M059J (cell line): ENCODE measurements around the gene RIOX2. TPM values are rescaled to one million over a fixed set of nuclear protein-coding genes. Genes with fewer than 3 reads are reported as not detected.
"Not testable (repeated sequence)": the region's sequence is repeated elsewhere in the genome, so short reads cannot be mapped to it uniquely, and the experiment has no call there.

Source experiments
- DNase-seq: peaks from one replicate; pipeline ENCODE4 v3.0.0-alpha.2; 2012; ENCODE audit warnings: low read depth
- total RNA-seq: library from RNA; depleted of rRNA; stranded (reverse); fragments of >200 nt; shearing (Covaris generic); gene quantifications from 2 replicates; pipeline ENCODE4 v1.2.3, GENCODE V29; 2014; rRNA removed

Gene RIOX2
- total RNA-seq: 22.0 and 23.8 TPM in 2 replicates

DNA sequence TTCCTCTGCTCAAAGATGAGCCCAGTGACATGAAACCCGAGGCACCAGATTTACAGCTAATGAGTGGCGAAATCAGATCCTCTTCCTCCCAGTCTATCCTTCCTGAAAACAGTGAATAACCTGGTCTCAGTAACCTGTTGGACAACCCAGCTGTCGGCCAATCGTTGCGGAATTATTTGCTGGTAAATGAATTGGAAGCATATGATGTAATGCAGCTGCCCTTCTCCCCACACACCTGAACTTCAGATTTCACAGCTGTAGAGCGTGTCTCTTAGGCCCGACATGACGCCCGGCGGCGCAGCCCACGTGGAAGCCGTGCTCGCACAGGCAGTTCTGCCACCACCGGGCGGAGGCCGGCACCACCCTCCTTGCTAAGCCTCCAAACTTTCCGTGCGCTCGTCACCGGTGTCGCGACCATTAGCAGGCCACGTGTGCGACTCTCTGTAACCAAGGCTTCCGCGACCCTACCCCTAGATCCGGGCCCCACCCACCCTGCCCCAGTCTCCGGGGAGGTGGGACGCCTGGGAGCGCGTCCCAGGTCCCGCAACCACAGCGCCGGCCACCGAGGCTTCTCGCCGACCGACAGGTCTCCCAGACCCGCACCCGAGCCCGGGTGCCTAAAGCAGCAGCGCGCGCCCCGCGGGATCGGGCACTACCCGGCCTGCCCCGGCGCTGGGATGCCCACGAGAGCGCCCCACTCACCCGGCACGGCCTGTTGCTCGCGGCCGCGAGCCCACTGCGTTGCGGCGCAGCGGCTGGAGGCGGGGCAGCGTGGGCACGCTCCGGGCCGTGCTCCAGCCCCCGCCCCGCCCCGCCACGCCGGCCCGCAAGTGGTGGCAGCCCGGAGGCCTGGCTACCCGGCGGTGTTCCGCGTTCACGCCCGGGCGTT lies at the start of gene RIOX2:
Gene RIOX2, minus strand, starts transcription at position 753 of the 889 bp plus-strand sequence. CDS start 4,838 bp downstream, outside the sequence.
- peak; percentile 73 for DNase-seq

DNA sequence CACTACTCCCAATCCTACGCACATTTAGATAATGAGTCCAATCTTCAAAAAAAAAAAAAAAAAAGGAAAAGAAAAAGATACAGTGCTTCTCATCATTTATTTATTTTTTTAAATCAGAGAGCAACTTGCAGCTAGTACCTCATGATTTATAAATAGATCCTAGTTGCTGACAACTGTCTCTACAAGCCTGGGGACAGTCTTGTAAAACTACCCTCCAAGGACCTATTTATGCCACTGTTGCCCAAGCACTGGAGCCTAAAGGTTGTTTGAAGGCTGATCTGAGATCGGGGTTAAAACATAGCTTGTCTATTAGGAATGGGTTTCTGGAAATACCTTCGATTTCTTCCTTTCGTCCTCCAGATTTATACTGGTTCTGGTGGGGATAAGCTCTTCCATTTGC lies 48.2 kb upstream of the RIOX2 start:
- DNase-seq: no peak

DNA sequence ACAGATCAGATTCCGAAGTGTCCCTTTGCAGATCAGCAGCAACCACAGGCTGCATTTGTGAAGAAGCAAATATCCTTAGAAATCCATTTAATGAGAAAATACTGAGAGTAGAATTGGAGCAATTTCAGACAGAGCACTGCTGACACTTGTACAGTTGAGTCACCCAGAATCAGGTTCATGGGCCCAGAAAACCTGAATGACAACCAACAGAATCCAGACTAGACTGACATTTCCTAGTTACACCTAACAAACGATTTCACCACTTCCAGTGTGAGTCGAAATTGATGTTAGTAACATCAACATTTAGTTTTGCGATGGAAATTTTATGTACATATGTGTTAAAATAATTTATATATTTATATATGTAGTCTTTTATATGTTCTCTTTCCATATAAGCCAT lies 46.1 kb upstream of the RIOX2 start:
- DNase-seq: no peak

DNA sequence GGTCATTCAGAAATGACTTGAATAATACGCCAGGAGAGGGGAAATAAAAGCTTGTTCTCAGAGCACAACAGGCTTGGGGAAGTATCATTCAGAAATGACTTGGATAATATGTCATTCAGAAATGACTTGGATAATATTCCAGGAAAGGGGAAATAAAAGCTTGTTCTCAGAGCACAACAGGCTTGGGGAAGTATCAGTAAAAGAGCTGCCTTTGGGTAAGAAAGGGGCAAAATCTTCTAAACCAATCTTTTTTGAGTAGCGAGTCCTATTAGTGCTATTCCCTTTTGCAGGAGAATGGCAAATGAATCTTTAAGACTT lies 42.0 kb upstream of the RIOX2 start:
- no peak for DNase-seq

DNA sequence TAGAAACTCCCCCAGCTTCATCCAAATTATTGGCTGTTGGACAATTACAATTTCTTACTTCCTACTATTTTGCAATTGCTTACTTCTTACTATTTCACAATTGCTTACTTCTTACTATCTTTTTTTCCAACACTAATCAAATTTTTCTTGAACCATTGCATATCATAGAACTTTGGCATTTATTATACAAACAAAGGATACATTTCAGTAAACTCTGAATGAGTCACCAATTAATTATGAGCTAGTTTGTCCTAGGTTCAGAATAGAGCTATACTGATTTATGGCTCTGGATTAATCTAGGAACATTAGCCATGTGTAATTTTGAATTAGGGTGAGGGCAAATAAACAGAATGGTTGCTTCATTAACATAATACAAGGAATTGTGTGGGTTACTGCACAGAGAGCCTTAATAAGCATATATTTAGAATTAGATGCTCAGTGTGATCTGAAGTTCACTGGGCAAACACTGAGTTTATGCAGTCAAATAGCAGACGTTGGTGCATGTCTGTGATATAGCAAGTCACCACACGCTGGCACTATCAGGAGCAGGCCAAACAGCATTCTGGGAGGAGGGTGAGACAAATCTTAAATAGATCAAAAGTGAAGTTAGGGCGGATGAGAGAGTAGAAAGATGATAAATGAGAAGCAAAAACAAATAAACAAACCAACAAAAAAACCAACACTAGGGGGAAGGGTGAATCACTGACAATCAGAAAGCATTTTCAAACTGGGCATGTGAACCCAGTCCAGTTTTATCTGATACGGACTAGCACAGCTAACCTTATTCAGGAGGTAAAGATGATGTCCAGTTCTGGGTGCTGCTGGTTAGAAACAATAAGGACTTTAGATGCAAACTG lies 41.4 kb upstream of the RIOX2 start:
- DNase-seq: peak; percentile 71

DNA sequence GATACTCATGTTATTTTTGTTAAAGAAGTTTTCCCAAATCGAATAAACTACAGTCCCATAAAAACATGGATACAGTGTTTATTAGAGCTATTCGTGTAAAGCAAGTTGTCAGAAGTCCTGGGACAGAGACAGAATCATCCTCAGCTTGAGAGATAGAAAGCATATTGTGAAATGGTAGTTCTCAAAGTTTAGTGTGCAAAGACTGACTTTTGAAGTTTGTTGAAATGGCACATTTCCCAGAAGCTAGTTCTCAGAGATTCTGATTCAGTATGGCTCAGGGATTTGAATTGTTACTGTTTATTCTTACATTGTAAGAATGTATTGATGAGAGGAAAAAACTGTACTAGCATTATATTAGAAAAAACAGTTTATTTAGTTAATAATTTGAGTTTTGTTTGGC lies 40.7 kb upstream of the RIOX2 start:
- peak; percentile 54 for DNase-seq

DNA sequence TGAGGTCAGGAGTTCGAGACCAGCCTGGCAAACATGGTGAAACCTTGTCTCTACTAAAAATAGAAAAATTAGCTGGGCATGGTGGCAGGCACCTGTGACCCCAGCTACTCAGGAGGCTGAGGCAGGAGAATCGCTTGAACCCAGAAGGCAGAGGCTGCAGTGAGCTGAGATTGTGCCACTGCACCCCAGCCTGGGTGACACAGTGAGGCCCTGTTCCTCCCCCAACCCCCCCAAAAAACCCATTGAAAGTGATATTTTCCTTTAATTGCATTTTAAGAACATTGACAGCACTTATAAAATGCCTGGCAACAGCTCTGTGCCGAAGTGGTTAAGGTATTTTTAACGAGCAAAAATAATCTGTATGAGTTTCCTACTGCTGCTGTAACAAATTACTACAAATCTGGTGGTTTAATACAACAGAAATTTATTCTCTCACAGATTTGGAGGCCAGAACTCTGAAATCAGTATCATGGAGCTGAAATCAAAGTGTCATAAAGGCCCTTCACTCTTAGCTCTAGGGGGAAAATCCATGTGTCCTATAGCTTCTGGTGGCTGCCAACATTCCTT lies 38.7 kb upstream of the RIOX2 start:
- not testable (repeated sequence) for DNase-seq

DNA sequence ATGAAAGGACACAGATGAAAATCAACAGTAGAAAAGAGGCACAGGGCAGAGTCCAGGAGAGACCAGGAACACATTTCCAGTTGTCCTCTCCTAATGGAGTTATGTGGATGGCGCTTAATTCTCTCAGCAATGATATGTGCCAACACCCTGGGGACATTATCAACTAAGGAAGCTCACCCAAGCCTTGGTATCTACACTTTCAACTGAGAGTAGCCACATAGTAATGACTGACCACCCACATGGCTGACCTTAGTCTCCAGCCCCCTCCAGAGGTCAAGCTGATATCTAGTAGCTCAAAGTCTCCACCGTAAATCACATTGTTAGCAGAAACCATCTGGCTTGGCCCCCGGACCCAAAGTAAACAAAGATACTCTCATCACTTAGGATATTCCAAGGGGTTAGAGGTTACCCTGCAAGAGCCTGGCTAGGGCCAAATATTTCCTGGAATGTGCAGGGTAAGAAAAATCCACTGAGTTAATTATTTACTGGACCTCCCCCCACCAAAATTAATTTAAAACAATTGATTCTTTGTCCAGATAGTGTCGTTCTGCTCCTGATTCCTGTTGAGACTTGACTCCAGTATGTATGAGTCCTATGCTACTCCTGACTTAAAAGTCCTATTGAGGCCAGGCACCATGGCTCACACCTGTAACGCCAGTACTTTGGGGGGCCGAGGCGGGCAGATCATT lies 38.1 kb upstream of the RIOX2 start:
- DNase-seq: peak; percentile 15

DNA sequence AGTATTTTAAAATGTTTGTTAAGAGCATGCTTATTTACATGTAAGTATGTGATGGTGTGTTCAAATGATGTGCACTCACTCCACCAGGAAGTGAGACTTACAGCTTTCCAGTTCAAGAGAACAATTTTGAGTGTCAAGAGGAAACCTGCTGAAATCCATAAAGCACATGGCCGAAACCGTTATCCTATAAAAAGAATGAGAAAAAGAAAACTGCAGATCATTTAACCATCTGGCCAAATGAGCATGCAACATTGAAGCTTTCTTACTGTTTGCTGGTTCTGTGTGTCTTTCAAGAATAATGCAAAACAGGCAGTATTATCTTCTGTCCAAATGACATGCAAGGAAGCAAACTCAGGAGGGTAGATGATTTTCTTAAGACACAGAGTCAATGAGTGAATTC lies 36.6 kb upstream of the RIOX2 start:
- DNase-seq: no peak

DNA sequence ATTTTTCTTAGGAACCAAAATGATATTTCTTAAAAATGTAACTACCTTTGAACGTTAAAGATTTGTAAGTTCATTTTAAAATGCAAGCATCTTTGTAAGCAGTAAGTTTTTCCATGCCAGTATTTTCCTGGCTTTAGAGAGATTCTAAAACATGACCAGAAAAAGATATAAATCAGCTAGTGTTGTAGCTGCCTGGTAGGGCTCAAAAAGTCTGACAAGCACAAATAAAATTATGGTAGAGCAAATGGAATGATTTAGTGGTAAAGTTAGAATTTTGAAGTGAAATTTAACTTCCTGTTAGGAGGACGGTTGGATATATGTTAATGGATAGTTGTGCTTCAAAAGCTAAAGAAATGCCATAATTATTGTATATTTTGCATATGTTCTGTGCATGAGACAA lies 33.2 kb upstream of the RIOX2 start:
- no peak for DNase-seq

DNA sequence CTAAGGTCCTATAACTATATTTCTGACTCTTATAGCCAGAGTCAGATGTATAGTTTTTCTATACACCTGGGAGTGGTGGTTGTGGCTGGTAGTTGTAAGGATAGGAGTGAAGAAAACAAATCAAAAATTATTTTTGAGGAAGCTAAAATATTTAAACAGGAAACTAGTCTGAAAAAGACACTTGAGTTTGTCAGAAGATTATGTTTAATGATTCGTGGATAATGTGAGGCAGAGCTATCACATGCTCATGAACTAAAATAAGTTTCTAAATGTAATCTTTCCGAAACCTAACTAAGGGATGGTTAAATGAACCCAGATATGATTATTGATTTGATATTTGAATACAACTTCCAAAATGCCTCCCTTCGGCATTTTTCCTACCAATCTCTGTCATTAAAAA lies 32.5 kb upstream of the RIOX2 start:
- DNase-seq: no peak

DNA sequence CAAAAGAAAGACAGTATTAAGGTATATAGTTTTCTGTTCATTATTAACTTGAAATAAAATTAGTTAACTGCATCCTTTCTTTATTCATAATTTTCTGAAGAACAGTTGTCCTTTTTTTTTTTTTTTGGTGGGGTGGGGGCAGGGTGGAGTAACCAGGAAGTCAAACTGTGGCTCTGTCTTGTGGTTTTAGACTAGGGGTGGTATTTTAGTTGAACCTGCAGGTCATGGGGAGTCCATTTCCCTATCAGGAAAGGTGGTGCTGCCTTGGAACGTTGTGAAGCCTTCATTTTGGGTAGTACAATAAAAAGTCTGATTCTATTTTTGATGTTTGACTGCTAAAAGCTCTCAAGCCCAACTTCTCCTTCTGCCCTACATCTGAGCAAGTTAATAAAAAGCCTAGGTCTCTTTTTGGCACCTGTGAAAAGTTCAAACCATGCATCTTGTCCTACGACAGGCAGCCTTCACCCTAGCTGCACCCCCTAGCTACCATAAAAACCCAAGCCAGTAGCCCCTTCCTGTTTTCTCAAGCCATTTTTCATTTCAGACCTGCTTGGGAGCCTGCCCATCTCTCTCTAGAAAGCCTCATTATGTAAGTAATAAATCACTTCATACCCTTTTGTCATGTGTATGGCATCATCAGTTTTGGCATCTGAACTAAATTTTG lies 31.2 kb upstream of the RIOX2 start:
- DNase-seq: no peak

DNA sequence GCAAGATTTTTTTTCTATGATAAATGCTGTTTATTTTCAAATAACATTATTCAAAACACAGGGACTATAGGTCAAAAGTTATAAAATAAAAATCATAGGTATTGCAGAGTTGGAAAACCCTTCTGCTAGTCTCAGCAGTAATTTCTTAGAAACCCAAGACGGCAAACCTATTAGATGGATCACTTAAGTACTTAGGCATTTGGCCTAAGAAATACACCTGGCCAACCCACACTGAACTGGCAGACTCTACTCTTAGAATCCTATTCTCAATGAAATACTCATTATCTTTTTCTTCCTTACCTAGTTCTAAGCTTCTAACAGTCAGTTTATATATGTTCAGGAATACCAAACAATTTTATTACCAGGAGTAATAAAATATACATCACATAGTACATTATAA lies 30.5 kb upstream of the RIOX2 start:
- no peak for DNase-seq

DNA sequence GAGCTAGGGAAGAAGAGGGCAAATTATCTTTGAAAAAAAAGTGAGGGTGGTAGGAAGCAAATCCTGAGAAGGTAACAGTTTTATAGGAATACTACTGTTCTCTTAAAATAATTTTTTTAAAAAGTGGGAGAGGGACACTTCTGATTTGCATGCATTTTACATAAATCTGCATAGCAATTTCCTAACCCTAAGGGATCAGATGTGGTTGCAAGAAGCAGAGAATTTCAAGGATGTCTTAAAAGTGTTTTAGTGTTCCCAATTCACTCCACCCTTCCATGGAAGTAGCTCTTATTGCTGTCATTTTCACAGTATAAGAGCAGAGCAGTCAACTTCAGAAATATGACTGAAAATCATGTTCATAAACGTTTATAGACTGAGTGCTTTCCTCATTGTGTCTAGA lies 27.8 kb upstream of the RIOX2 start:
- no peak for DNase-seq

DNA sequence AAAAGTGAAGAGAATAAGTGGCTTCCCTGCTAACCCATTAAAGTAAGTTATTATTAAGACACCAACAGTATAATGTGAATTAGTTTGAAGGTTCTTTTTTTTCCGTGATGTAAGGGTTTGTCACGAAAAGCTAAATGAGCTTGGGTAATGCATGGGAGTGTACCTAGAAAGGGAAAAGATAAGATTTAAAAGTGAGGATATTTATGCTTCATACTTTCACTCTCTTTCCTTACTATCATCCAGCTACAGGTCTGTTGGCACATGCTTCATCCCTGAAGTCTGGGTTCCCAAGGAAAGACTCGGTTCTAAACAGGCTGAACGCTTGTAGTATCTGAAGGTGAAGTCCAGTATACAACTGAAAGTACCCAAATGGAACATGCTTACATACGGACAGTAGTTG lies 26.9 kb upstream of the RIOX2 start:
- no peak for DNase-seq

DNA sequence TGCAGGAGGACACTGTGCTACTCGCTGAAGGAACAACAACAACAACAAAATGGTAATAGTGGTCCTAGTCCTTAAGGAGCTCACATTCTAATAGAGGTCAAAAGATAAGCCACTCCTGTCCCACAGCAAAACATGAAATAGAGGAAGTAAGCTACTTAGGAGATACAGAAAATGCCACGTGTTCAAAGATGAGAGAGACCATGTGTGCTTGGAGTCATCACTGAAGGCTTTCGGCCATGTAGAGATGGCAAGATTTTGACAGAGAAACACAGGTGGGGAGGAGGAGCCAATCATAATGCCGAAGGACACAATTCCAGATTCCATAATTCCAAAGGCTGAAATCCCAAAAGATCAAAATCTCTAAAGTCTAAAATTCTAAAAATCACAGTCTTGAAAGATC lies 24.8 kb upstream of the RIOX2 start:
- DNase-seq: no peak

DNA sequence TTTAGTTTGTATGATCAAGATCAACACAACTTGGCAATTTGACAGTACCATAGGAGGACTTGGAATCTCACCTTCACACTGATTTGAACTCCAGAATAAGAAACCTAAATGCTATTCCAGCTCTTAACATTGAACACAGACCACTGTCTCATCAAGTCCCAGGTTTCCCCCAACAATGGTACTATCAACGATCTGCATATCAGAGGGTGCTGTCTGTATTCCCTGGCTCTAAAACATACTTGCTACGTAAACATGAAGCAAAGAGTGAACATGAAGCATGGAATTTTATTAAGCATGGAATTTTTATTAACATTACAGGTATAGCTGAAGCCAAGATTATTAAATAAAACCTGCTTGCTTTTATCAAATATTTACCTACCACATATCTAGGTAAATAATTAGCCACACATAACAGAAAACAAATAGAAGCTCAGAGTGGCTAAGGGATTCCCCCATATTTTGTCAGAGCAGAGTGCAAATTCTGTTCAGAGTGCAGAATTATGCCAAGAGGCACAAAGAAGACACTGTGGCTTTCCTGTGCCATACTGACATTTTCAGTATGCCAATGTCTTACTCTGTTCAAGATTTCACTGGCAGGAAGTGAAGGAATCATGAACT lies 22.2 kb upstream of the RIOX2 start:
- no peak for DNase-seq

DNA sequence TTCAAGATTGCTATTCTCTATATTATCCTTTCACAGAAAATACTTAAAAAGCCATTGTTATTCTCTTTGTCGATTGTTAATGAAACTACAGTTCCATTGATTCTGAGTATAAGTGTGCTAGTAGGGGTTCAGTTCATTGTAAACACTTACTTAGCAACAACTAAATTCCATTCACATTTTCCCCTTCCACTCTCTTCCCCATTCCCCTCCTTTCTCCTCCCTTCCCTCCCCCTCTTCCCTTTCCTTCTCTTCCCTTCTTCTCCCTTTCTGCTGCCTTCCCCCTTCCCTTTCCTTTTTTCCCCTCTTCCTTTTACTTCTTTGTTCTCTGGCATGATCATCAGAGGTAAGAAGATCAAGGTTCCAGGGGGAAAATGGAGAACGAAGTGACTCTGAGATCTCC lies 21.3 kb upstream of the RIOX2 start:
- DNase-seq: no peak

DNA sequence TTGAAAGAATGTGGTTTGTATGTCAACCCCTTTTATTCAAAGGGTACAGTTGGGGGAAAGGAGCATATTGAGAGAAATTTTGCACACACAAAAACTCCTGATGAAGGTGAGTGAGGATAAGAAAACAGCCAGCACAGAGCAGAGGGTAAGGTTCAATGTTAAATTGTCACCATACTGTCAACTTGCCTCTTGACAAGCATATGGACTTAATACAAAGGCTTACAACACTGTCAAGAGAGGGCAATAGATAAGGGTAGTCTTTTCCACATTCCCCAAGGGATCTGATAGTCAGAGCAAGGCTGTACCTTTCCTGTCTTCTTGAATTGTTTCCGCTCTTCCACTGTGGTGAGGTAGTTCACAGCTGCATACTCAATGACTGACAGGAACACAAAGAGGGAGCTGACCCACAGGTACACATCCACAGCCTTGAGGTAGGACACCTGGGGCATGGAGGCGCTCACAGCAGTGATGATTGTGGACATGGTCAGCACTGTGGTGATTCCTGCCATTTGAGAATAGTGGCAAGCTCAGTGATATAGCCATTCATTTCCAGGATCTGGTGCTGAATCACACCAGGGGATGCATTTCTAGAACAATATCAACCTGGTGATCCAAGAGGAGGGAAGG lies 20.4 kb upstream of the RIOX2 start:
- DNase-seq: no peak

DNA sequence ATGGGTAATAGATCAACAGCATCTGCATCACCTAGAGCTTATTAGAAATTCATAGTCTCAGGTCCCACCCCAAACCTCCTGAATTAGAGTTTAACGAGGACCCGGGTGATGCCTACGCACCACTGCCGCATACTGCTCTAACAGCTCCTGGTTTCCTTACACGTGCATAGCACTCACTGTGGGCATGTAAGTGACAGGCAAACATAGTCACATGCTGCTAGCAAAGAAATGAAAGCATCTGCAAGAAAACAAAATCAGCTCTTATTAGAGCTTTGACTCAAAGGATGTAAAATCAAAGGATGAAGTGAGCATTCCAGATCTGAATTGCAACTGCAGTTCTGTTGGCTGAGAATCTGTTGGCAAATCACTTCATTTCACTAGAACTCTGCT lies 19.1 kb upstream of the RIOX2 start:
- no peak for DNase-seq
